OCI-LY1 (cell line): ENCODE results near the gene CELF4.

Experiments
- EZH2 ChIP-seq: fragments of 200-600 bp; sonication (generic), shearing (Covaris generic); IDR thresholded peaks from 2 replicates; pipeline ENCODE4 v1.8.0; 2017; ENCODE audit warnings: borderline replicate concordance, mixed run types, mild to moderate bottlenecking, antibody characterized with exemption, low read length, moderate library complexity, mixed read lengths
- TF ChIP-seq, protein P1 (sequence below): fragments of 200-600 bp; sonication (generic), shearing (Covaris generic); IDR thresholded peaks from 2 replicates; pipeline ENCODE4 v1.5.1; 2017; ENCODE audit warnings: mild to moderate bottlenecking, antibody characterized with exemption, low read length, moderate library complexity, mixed read lengths

DNA sequence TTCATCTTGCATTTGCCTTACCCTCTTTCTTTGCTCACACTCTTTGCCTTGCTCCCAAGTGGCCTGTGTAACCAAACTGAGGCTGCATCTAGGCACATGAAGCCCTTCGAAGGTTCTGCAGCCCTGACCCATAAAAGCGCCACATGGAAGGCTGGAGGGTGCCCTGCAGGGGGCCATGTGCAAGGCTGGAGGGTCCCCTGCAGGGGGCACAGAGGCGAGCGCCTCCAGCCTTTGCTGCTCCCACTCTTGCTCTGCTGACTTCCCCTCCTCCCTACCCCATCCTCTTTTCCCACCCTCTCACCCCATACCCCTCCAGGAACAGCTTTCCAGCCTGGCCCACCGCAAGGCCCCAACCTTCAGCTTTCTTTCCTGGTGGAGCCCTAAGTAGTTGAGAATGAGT lies 317.3 kb downstream of the CELF4 start:
- TF ChIP-seq, protein P1, sequence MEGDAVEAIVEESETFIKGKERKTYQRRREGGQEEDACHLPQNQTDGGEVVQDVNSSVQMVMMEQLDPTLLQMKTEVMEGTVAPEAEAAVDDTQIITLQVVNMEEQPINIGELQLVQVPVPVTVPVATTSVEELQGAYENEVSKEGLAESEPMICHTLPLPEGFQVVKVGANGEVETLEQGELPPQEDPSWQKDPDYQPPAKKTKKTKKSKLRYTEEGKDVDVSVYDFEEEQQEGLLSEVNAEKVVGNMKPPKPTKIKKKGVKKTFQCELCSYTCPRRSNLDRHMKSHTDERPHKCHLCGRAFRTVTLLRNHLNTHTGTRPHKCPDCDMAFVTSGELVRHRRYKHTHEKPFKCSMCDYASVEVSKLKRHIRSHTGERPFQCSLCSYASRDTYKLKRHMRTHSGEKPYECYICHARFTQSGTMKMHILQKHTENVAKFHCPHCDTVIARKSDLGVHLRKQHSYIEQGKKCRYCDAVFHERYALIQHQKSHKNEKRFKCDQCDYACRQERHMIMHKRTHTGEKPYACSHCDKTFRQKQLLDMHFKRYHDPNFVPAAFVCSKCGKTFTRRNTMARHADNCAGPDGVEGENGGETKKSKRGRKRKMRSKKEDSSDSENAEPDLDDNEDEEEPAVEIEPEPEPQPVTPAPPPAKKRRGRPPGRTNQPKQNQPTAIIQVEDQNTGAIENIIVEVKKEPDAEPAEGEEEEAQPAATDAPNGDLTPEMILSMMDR: no peak
- TF ChIP-seq EZH2: no peak
